Midbrain (tissue), 1 donor: ENCODE data around the gene AGRN.
A peak's percentile ranks its signal among the peaks of the same experiment; 100 is the strongest.
"Not testable (repeated sequence)": the region's sequence is repeated elsewhere in the genome, so short reads cannot be mapped to it uniquely, and the experiment has no call there.

Source experiments
- DNase-seq: peaks from one replicate; lab custom pipeline; 2025; lab: John Stamatoyannopoulos, UW

Gene AGRN

DNA sequence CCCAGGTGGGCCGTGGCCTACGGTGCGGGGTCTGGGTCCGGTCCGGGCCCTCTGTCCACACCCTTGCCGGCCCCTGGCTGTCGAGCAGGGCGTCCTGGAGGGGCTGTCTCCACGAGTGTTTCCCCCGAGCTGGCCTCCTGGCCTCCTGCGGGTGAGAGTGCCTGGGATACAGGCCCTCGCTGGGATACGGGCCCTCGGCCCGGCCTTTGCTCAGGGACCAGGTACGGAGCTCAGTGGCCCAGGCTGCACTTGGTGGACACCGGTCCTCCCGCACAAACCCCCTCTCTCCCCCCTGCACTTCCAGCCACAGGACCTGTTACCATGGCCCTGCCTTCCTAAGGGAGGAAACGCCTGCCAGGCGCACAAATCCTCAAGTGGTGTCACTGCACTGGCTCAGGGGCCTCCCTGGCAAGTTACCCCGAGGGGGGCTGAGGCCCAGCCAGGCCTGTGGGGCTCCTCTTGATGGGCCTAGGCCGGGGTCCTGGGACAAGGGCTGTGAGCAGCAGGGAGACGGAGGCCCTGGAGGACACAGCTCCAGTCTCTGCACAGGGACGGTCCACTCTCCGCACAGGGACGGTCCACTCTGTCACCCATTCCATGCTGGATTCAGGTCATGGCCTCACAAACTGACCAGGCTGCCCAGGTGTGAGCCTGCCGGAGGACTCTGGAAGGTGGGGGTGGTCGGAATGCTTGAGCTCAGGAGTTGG, 72.4 kb downstream of the AGRN start:
- DNase-seq = no peak

DNA sequence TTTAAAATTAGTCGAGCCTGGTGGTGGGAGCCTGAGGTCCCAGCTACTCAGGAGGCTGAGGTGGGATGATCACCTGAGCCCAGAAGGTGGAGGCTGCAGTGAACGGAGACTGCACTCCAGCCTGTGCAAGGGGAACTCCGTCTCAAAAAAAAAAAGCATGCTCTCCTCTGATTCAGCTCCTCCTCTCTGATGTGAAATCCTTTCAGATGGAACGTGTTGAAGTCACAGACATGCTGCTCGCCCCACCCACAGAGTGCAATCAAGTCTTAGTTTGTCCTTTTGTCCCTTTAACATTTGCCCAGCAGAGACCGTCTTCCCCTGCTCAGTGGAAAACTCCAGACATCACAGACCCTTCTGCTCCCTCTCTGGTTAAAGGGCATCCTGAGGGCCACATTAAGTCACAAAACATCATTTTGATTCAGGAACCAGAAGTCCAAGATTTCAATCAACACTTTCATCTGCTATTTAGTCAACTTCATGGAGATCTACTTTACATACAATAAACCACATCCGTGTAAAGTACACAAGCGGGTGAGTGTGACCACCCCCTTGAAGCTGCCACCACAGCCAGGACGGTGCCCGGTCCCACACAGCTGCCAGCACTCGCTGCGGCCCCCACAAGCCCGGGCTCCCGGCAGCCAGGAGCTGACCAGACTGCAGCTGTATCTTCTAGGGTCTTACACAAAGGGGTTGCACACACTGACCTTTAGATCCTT, 73.1 kb downstream of the AGRN start:
- DNase-seq = no peak

DNA sequence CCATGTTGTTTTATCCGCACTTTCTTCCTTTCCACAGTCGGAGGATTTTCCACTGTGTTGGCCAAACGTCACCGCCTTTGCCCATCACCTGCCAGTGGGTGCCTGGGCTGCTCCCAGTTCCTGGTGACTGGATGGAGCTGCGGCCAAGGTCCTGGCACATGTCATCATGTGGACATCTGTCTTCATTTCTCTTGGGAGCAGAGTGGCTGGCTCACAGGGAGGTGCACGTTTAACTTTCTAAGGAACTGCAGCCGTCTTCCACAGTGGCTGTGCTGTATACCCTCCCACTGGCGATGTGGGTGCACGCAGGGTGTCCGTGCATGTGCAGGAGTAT, 73.7 kb downstream of the AGRN start:
- no peak for DNase-seq

DNA sequence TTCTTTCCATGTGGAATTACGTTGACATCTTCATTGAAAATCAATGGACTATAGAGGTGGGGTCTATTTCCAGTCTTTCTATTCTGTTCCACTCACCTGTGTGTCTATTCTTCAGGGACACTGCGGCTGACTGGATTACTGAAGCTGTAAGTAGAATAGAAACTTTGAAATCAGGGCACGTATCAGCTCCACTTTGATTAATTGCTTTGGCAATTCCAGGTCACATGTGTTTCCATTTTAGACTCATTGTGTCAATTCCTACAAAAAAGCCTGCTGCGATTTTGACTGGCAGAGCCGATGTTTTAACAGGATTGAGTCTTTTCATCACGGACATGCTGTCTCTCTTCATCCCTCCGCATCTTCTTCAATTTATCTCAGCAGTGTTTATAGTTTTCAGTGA, 75.1 kb downstream of the AGRN start:
- DNase-seq = no peak

DNA sequence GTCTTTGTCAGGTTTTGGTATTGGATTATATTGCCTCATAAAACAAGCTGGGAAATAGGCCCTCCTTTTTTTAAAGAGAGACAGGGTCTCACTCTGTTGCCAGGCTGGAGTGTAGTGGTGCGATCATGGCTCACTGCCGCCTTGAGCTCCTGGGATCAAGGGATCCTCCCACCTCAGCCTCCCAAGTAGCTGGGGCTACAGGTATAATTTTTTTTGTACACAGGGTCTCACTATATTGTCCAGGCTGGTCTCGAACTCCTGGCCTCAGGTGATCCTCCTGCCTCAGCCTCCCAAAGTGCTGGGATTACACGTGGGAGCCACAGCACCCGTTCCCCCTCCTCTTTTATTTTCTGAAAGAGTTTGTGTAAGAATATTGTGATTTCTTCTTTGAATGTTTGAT, 76.2 kb downstream of the AGRN start:
- not testable (repeated sequence) for DNase-seq

DNA sequence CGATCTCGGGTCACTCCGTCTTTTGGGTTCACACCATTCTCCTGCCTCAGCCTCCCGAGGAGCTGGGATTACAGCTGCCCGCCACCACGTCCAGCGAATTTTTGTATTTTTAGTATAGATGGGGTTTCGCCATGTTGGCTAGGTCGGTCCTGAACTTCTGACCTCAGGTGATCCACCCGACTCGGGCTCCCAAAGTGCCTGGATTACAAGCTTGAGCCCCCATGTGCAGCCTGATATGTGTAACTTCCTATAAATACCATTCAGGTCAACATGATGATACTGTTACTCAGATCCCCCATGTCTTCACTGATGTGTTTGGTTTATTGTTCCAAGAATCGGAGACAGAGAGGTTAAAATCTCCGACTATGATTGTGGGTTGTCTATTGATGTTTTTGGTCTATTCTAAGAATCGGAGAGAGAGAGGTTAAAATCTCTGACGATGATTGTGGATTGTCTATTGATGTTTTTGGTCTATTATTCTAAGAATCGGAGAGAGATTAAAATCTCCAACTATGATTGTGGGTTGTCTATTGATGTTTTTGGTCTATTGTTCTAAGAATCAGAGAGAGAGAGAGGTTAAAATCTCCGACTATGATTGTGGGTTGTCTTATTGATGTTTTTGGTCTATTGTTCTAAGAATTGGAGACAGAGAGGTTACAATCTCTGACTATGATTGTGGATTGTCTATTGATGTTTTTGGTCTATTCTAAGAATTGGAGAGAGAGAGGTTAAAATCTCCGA, 78.9 kb downstream of the AGRN start:
- DNase-seq = no peak

DNA sequence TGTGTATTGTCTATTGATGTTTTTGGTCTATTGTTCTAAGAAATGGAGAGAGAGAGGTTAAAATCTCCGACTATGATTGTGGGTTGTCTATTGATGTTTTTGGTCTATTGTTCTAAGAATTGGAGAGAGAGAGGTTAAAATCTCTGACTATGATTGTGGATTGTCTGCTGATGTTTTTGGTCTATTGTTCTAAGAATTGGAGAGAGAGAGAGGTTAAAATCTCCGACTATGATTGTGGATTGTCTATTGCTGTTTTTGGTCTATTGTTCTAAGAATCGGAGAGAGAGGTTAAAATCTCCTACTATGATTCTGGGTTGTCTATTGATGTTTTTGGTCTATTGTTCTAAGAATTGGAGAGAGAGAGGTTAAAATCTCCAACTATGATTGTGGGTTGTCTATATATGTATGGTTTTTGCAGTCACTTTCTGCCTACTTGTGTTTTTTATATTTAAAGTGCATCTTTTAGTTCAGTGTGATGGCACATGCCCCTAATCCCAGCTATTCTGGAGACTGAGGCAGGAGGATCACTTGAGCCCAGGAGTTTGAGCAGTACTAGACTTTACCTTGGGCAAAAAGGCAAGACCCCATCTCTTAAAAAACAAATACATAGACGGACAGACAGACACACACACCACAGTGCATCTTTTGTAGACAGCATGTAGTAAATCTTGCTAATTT, 79.7 kb downstream of the AGRN start:
- DNase-seq = peak; percentile 21

DNA sequence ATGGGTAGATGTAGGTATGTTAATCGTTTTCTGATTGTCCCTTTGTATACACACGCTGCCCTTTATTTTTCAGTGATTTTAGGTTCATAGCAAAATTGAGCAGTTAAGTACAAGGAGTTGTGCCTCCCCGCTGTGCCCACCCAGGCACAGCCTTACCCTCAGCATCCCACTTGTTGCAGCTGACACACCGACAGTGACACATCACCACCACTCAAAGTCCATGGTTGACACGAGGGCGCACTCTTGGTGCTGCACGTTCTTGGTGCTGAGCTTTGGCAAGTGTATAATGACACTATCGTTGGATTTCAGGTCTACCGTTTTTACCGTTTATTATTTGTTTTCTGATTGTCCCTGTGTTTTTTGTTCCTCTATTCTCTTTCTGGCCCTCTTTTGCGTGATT, 80.4 kb downstream of the AGRN start:
- no peak for DNase-seq

DNA sequence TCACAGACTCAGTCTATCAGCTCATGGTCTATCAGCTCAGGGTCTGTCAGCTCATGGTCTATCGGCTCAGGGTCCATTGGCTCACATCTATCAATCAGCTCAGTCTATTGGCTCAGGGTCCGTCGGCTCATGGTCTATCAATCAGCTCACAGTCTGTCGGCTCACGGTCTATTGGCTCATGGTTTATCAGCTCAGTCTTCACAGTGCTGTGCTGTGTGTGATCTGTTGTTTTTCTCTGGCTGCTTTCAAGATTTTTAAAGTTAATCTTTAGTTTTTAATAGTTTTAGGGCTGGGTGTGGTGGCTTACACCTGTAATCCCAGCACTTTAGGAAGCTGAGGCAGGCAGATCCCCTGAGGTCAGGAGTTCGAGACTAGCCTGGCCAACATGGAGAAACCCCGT, 81.6 kb downstream of the AGRN start:
- no peak for DNase-seq

DNA sequence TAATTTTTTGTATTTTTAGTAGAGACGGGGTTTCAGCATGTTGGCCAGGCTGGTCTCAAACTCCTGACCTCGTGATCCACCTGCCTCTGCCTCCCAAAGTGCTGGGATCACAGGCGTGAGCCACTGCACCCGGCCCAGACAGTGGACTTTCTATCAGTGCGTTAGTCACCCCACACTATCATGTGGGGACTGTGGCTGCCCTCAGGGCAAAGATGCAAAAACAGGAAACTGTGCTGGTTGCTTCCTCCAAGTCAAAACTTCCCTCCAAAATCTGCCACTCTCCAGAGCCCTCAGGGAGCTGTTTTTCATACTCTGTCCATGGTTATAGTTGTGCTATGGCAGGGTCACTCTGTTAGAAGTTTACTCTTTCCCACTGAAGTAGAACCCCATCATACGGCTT, 84.2 kb downstream of the AGRN start:
- DNase-seq = not testable (repeated sequence)
